Measurements from ENCODE around the gene TEAD3.
A peak's percentile ranks its signal among the peaks of the same experiment; 100 is the strongest.
"Not testable (repeated sequence)": the region's sequence is repeated elsewhere in the genome, so short reads cannot be mapped to it uniquely, and the experiment has no call there.

The TEAD3 gene

GRCh38 chr6:35496841-35497570 is at the start of gene TEAD3:
Gene TEAD3 (minus strand): TSS chr6:35497079.
- peak; percentile 33 to 77 (median 52) for DNase-seq

- no peak for DNase-seq
Observed at GRCh38 chr6:35544769-35545361, 48.0 kb upstream of the TEAD3 start.

DNA sequence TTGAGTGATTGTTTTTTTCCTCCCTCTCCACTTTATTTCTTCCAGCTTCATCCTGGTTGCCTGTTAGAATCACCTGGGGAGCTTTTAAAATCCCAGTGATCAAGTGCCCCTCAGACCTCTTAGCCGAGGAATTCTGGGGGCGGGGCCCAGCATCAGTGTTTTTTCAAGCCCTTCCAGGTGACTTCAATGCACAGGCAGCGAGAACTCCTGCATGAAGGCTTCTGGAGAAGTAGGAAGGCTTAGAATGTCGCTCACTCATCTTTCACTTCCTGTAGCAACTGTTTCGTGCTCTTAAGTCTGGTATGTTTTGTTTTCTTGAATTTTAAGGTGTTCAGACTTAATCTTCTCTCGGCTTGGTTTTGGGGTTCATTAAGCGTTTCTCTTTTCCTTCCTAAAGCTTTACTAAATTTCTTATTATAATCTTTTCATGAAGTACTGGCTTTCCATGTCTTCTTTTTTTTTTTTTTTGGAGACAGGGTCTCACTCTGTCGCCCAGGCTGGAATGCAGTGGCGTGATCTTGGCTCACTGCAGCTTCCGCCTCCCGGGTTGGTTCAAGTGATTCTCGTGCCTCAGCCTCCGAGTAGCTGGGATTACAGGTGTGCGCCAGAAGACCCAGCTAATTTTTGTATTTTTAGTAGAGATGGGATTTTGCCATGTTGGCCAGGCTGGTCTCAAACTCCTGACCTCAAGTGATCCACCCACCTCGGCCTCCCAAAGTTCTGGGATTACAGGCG is 46.7 kb upstream of the TEAD3 start:
- no peak for DNase-seq

GRCh38 chr6:35541836-35542235 is 45.0 kb upstream of the TEAD3 start:
- no peak for DNase-seq

DNA sequence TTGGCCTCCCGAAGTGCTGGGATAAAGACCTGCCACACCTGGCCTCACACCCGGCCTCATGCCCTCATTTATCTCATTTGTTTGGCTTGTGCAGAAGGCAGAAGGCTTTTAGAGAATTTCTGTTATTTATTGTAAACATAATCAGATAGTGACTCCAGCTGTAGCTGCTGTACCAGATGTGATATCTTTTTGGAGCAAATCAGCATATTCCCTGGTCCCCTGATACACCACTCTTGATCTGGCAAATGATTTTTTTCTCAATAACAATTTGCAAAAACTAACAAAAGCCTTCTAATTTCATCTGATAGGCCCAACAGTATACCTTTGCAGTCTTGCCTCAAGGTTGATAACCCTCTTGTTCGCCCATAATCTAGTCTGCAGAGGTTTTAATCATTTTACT is 42.3 kb upstream of the TEAD3 start:
- DNase-seq = no peak

DNA sequence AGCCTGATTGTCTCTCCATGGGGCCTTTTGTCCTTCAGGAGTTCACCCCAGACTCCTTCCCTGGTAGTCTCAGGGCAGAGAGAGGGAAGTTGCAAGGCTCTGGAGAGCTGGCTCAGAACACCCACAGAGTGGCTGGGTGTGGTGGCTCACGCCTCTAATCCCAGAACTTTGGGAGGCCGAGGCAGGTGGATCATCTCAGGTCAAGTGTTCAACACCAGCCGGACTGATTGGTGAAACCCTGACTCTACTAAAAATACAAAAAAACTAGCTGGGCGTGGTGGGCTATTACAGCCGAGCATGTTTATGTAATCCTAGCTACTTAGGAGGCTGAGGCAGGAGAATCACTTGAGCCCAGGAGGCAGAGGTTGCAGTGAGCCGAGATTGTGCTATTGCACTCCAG is 39.0 kb upstream of the TEAD3 start:
- not testable (repeated sequence) for DNase-seq

- no peak for DNase-seq
Observed at GRCh38 chr6:35534407-35535170, 37.7 kb upstream of the TEAD3 start.

DNA sequence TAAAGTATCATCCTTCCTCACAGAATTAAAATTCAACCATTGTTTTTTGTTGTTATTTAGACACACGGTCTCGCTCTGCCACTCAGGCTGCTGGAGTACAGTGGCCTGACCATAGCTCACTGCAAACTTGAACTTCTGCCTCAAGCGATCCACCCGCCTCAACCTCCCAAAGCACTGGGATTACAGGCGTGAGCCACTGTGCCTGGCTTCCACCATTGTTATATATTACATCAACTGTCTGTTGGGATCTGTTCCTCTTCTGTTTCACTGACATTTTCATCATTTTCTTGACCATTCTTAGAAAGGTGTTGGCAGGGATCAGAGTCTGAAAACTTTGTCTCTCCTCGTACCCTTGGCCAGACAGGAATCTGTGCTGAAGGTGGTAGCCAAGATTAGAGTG is 37.1 kb upstream of the TEAD3 start:
- DNase-seq = no peak

GRCh38 chr6:35532126-35532525 is 35.2 kb upstream of the TEAD3 start:
- DNase-seq = no peak

GRCh38 chr6:35524380-35525020 is 27.6 kb upstream of the TEAD3 start:
- DNase-seq = no peak

- peak; percentile 65 to 88 (median 70) for DNase-seq
Observed at GRCh38 chr6:35522660-35523658, 26.1 kb upstream of the TEAD3 start.

DNA sequence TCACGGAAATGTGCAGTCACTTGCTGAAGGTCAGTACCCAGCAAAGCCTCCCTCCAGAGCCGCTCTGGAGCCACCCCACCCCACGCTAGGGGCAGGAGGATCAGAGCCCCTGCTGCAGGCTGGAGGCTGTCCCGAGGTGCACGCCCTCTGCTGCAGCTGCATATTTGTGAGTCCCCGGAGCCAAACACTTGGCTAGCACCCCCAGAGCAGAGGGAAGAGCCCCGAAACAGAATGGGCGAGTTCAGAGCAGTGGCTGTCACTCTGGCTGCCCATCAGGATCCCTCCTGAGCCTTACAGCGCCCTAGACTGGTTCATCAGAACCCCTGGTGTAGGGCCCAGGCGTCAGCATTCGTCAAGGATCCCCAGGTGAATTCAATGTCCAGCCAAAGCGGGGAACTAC is 25.3 kb upstream of the TEAD3 start:
- no peak for DNase-seq

GRCh38 chr6:35521235-35521634 is 24.4 kb upstream of the TEAD3 start:
- no peak for DNase-seq

GRCh38 chr6:35519313-35520015 is 22.6 kb upstream of the TEAD3 start:
- no peak for DNase-seq

DNA sequence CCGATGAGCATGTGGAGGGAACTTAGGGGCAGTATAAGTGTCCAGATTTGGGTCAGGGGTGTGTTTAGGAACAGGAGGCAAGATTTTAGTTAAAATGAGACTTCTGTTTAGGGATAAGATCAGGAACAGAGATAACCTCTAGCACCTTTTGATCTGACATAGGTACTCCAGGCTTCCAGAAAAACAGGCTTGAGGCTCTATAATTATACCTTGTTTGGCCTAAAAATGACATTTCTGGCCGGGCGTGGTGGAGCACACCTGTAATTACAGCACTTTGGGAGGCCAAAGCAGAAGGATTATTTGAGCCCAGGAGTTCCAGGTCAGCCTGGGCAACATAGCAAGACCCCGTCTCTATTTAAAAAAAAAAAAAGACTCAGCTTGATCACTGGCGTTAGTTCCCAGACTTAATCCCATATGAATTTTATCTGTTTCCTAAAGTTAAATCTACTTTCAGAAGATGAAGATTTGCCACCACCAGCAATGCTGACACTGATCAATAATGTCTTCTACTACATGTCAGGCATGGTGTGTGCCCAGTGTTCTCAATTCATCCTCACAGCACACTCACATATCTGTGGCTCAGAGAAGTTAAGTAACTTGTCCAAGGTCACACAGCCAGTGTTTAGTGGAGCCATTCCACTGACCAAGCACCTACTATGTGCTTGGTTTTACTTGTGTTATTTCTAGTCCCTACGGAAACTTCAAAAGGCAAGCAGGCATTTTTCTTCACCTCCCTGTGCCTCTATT is 21.9 kb upstream of the TEAD3 start:
- DNase-seq = no peak

- DNase-seq = not testable (repeated sequence)
Observed at GRCh38 chr6:35517978-35518377, 21.1 kb upstream of the TEAD3 start.

- DNase-seq = no peak
Observed at GRCh38 chr6:35516712-35517111, 19.8 kb upstream of the TEAD3 start.

- DNase-seq = not testable (repeated sequence)
Observed at GRCh38 chr6:35515939-35516338, 19.1 kb upstream of the TEAD3 start.

DNA sequence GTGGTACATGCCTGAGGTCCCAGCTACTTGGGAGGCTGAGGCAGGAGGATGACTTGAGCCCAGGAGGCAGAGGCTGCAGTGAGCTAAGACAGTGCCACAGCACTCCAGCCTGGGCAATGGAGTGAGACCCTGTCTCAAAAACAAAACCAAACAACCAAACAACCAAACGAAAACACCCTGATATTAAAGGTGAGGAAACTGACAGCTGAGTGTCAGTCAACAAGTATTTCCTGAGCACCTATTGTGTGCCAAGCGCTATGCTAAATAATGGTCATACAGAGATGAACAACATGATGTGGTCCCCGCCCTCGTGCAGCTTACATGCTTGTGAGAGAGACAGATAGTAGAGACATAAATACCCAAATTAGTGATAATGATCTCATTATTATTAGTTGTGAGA is 17.7 kb upstream of the TEAD3 start:
- DNase-seq = no peak

GRCh38 chr6:35512740-35513139 is 15.9 kb upstream of the TEAD3 start, which contains the start of gene TULP1:
Gene TULP1 (minus strand): TSS chr6:35512896. CDS start chr6:35512858, 38 bp downstream.
- DNase-seq = no peak
